Fibroblast of lung (primary cell): ENCODE measurements around the gene SYTL1.

ENCODE experiments used
- EZH2 ChIP-seq: IDR thresholded peaks from 2 replicates; pipeline ENCODE4 v1.5.1; 2012; ENCODE audit warnings: low read length, control low read depth, mild to moderate bottlenecking; ENCODE audit errors: missing control alignments
- TF ChIP-seq, protein P1 (sequence below), 2 donors: IDR thresholded peaks in 1 of 2; conservative IDR thresholded peaks in 1 of 2; 1 replicate in 1 of 2; 2 replicates in 1 of 2; pipeline ENCODE4 v1.5.1; 2011 to 2012; ENCODE audit warnings: low read length in 2 of 2, control low read depth in 1 of 2, inconsistent platforms in 1 of 2, low read depth in 1 of 2, mild to moderate bottlenecking in 1 of 2

DNA sequence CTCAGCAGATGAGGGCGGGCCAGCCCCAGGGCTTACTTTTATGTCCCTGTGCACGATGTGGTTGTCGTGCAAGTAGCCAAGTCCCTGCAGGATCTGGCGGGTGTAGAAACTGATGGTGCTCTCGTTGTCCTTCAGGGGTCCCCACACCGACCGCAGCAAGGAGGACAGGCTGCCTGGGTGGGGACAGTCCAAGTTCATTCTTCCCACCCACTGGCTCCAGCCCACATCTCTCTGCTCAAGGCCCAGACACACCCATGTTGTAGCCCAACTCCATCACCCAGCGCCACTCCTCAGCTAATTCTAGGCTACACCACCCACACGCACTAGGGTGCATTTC is 18.0 kb downstream of the SYTL1 start:
- TF ChIP-seq, protein P1, sequence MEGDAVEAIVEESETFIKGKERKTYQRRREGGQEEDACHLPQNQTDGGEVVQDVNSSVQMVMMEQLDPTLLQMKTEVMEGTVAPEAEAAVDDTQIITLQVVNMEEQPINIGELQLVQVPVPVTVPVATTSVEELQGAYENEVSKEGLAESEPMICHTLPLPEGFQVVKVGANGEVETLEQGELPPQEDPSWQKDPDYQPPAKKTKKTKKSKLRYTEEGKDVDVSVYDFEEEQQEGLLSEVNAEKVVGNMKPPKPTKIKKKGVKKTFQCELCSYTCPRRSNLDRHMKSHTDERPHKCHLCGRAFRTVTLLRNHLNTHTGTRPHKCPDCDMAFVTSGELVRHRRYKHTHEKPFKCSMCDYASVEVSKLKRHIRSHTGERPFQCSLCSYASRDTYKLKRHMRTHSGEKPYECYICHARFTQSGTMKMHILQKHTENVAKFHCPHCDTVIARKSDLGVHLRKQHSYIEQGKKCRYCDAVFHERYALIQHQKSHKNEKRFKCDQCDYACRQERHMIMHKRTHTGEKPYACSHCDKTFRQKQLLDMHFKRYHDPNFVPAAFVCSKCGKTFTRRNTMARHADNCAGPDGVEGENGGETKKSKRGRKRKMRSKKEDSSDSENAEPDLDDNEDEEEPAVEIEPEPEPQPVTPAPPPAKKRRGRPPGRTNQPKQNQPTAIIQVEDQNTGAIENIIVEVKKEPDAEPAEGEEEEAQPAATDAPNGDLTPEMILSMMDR (conservative IDR thresholded peaks at IDR 0.05 in 1 of 2, IDR thresholded peaks at IDR 0.05 in 1 of 2; ENCODE audit: low read depth in 1 of 2, low read length in 2 of 2) = no peak
- no peak for TF ChIP-seq EZH2
